ENCODE data around the gene PPEF2.
"Not testable (repeated sequence)": the region's sequence is repeated elsewhere in the genome, so short reads cannot be mapped to it uniquely, and the experiment has no call there.

The PPEF2 gene

GRCh38 chr4:75902352-75902751 is at the start of gene PPEF2:
PPEF2 (minus strand) TSS chr4:75902452; CDS start chr4:75896325, 6,127 bp downstream.
- DNase-seq = no peak

- DNase-seq = no peak
These were observed 48.1 kb upstream of the PPEF2 start for GRCh38 chr4:75950213-75950815.

GRCh38 chr4:75948822-75949444 is 46.7 kb upstream of the PPEF2 start:
- DNase-seq = no peak

- peak; percentile 68 for DNase-seq
These were observed 38.5 kb upstream of the PPEF2 start, which contains the start of gene NAAA for GRCh38 chr4:75940692-75941253. NAAA (minus strand) TSS chr4:75941013; CDS start chr4:75940949, 64 bp downstream.

- DNase-seq = peak; percentile 61
These were observed 37.8 kb upstream of the PPEF2 start for GRCh38 chr4:75939890-75940691.

- no peak for DNase-seq
These were observed 33.4 kb upstream of the PPEF2 start for GRCh38 chr4:75935628-75936027.

GRCh38 chr4:75930152-75930551 is 27.9 kb upstream of the PPEF2 start:
- DNase-seq = no peak

- DNase-seq = not testable (repeated sequence)
These were observed 22.7 kb upstream of the PPEF2 start for GRCh38 chr4:75924916-75925315.

GRCh38 chr4:75924309-75924827 is 22.1 kb upstream of the PPEF2 start:
- DNase-seq = no peak

- no peak for DNase-seq
These were observed 20.3 kb upstream of the PPEF2 start for GRCh38 chr4:75922588-75922987.

- DNase-seq = no peak
These were observed 19.7 kb upstream of the PPEF2 start for GRCh38 chr4:75921910-75922309.

- DNase-seq = no peak
These were observed 18.1 kb upstream of the PPEF2 start for GRCh38 chr4:75920327-75920726.

GRCh38 chr4:75919920-75920319 is 17.7 kb upstream of the PPEF2 start:
- no peak for DNase-seq

GRCh38 chr4:75916091-75916661 is 13.9 kb upstream of the PPEF2 start:
- no peak for DNase-seq

- DNase-seq = no peak
These were observed 10.7 kb upstream of the PPEF2 start for GRCh38 chr4:75912968-75913367.

- not testable (repeated sequence) for DNase-seq
These were observed 8.6 kb upstream of the PPEF2 start for GRCh38 chr4:75910831-75911230.

- DNase-seq = no peak
These were observed 7.2 kb upstream of the PPEF2 start for GRCh38 chr4:75909405-75909804.

GRCh38 chr4:75908555-75908954 is 6.3 kb upstream of the PPEF2 start:
- no peak for DNase-seq

GRCh38 chr4:75907966-75908365 is 5.7 kb upstream of the PPEF2 start:
- no peak for DNase-seq

GRCh38 chr4:75904076-75904475 is 1.8 kb upstream of the PPEF2 start:
- no peak for DNase-seq

GRCh38 chr4:75898536-75898935 is 3.7 kb downstream of the PPEF2 start:
- DNase-seq = no peak

GRCh38 chr4:75895744-75896314 is 6.4 kb downstream of the PPEF2 start:
- no peak for DNase-seq

- DNase-seq = no peak
These were observed 9.7 kb downstream of the PPEF2 start for GRCh38 chr4:75892508-75892907.

All from activated gamma-delta T cell treated with Interleukin-2 at 50 U/mL for 16 hours (primary cell).